Cardiac fibroblast (primary cell): Measurements from ENCODE around the gene HNRNPUL1.

Experiments used
- DNase-seq, 2 donors: peaks; one replicate each; pipeline versions ENCODE4 v3.0.0 to v3.0.0-alpha.2; 2010; ENCODE audit warnings: low read depth in 2 of 2
- H3K4me3 ChIP-seq, 2 donors: replicated peaks in 1 of 2; 1 replicate in 1 of 2; 2 replicates in 1 of 2; pipeline ENCODE4 v1.5.1; 2011; ENCODE audit warnings: low read depth in 2 of 2, low read length in 2 of 2, mild to moderate bottlenecking in 2 of 2, moderate library complexity in 1 of 2
- CTCF ChIP-seq: IDR thresholded peaks from one replicate; pipeline ENCODE4 v1.5.1; 2011; ENCODE audit warnings: low read depth, mild to moderate bottlenecking, low read length, inconsistent platforms

Gene HNRNPUL1

DNA sequence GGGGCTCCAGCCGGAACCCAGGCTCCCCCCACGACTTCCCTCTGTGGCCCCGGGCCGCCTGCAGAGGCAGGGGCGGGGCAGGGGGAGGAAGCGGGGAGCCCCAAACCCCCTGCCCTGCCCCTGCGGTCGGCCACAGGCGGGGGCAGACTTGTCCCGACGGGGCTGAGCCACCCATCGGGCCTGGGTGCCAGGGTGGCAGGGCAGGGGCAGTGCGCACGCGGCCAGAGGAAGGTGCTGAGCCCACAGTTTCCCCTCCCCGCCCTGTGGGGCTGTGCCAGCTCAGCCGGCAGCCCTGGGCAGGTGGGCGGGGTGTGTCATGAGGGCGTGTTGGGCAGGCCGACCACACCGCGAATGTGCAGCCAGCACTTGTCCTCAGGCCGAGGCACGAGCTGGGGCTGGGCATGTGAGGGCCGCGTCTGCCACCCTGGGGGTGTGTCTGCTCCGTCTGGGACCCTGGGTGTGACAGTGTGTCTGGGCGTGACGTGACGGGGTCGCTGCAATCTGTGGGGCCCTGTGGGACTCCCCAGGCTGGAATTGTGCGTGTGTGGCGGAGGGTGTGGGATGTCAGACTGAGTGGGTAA is 63.5 kb downstream of the HNRNPUL1 start:
- H3K4me3 ChIP-seq: no peak overlapping the region
- TF ChIP-seq CTCF: no peak
- DNase-seq: peak in 1 of 2 donors; percentile 32

DNA sequence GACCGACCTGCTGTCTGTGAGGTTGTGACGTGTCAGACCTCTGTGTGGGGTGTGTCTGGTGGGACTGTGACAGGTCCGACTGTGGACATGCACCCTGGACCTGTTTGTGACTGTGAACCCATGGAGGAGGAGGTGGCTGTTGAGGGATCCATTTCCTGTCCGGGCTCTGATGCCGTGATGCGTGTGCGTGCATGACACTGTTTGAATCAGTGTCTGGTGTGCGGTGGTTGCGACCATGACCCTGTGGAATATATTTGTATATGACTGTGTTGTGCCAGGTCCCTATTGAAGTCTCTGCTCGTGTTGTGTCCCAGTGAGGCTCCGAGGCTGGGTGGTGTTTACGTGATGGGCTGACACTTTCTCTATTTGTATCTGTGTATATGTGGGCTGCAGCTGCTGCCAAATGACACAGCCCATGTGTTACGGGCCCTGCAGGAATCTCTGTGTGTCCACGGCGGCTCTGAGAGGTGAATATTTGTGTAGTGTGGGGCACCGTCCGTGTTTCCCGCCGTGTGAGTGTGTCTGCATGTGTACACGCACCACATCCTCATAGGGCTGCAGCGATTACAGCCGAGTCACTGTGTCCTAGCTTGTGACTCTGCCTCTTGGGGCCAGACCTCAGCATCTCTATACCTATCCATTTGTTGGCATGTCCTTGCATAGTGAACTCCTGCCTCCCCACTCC is 64.1 kb downstream of the HNRNPUL1 start:
- H3K4me3 ChIP-seq: no peak overlapping the region
- DNase-seq: peak in 1 of 2 donors; percentile 21
- no peak for TF ChIP-seq CTCF

GRCh38 chr19:41328842-41329225 is 64.7 kb downstream of the HNRNPUL1 start:
- DNase-seq: no peak
- no peak overlapping the region for H3K4me3 ChIP-seq
- TF ChIP-seq CTCF: no peak

- no peak overlapping the region for H3K4me3 ChIP-seq
- DNase-seq: no peak
Measured at GRCh38 chr19:41330481-41330880, 66.3 kb downstream of the HNRNPUL1 start.

GRCh38 chr19:41330946-41331678 is 66.9 kb downstream of the HNRNPUL1 start:
- TF ChIP-seq CTCF: no peak
- H3K4me3 ChIP-seq: no peak overlapping the region
- no peak for DNase-seq

More at GRCh38 chr19:41330481-41330880, 66.3 kb downstream of the HNRNPUL1 start:
- TF ChIP-seq CTCF: no peak

GRCh38 chr19:41332000-41332399 is 67.8 kb downstream of the HNRNPUL1 start:
- TF ChIP-seq CTCF: no peak
- no peak for DNase-seq
- H3K4me3 ChIP-seq: no peak overlapping the region
